GM23248 (cell line): Measurements from ENCODE around the gene C5AR2. TPM values are rescaled to one million over a fixed set of nuclear protein-coding genes. Genes with fewer than 3 reads are reported as not detected.
"Not testable (repeated sequence)": the region's sequence is repeated elsewhere in the genome, so short reads cannot be mapped to it uniquely, and the experiment has no call there.

Source experiments
- DNase-seq: peaks from one replicate; pipeline ENCODE4 v3.0.0-alpha.2; 2015
- H2AFZ ChIP-seq: fragments of 200-600 bp; sonication (generic); 2 replicates; pipeline ENCODE4 v1.6.1; 2016; ENCODE audit warnings: antibody characterized with exemption
- H3F3A ChIP-seq: fragments of 200-600 bp; sonication (generic); 2 replicates; pipeline ENCODE4 v1.6.1; 2016; ENCODE audit warnings: mild to moderate bottlenecking, antibody characterized with exemption, mixed run types; ENCODE audit not compliant: insufficient read depth
- H3K27ac ChIP-seq: fragments of 200-600 bp; sonication (generic); 2 replicates; pipeline ENCODE4 v1.5.1; 2016; ENCODE audit warnings: mild to moderate bottlenecking
- H3K27me3 ChIP-seq: fragments of 200-600 bp; sonication (generic); replicated peaks from 2 replicates; pipeline ENCODE4 v1.6.1; 2016; ENCODE audit warnings: mild to moderate bottlenecking; ENCODE audit not compliant: insufficient read depth
- H3K36me3 ChIP-seq: fragments of 200-600 bp; sonication (generic); 2 replicates; pipeline ENCODE4 v1.6.1; 2016; ENCODE audit warnings: low read depth, mild to moderate bottlenecking
- H3K4me1 ChIP-seq: fragments of 200-600 bp; sonication (generic); 2 replicates; pipeline ENCODE4 v1.6.1; 2016; ENCODE audit warnings: mild to moderate bottlenecking; ENCODE audit not compliant: insufficient read depth
- H3K4me2 ChIP-seq: fragments of 200-600 bp; sonication (generic); one replicate; pipeline ENCODE4 v1.6.1; 2016; ENCODE audit warnings: mild to moderate bottlenecking; ENCODE audit not compliant: unreplicated experiment
- H3K4me3 ChIP-seq: fragments of 200-600 bp; sonication (generic); 2 replicates; pipeline ENCODE4 v1.5.1; 2016; ENCODE audit warnings: mild to moderate bottlenecking
- H3K79me2 ChIP-seq: fragments of 200-600 bp; sonication (generic); 2 replicates; pipeline ENCODE4 v1.6.1; 2016; ENCODE audit warnings: mild to moderate bottlenecking; ENCODE audit not compliant: insufficient read depth
- H3K9ac ChIP-seq: fragments of 200-600 bp; sonication (generic); 2 replicates; pipeline ENCODE4 v1.6.1; 2016; ENCODE audit warnings: mild to moderate bottlenecking
- H3K9me2 ChIP-seq: fragments of 200-600 bp; sonication (generic); 2 replicates; pipeline ENCODE4 v1.6.1; 2016; ENCODE audit warnings: mixed run types, mild to moderate bottlenecking, moderate library complexity; ENCODE audit not compliant: insufficient read depth
- H3K9me3 ChIP-seq: fragments of 200-600 bp; sonication (generic); one replicate; pipeline ENCODE4 v1.6.1; 2017; ENCODE audit warnings: low read depth
- H4K20me1 ChIP-seq: fragments of 200-600 bp; sonication (generic); 2 replicates; pipeline ENCODE4 v1.6.0; 2016; ENCODE audit not compliant: insufficient read depth
- EZH2 ChIP-seq: fragments of 200-600 bp; sonication (generic); IDR thresholded peaks from 2 replicates; pipeline ENCODE4 v1.6.1; 2018; ENCODE audit warnings: antibody characterized with exemption, mild to moderate bottlenecking; ENCODE audit not compliant: insufficient read depth, poor library complexity, severe bottlenecking
- EZH2phosphoT487 ChIP-seq: fragments of 200-600 bp; sonication (generic); IDR thresholded peaks from 2 replicates; pipeline ENCODE4 v1.6.1; 2018; ENCODE audit warnings: antibody characterized with exemption, moderate library complexity, mild to moderate bottlenecking, low read depth; ENCODE audit not compliant: insufficient read depth
- WGBS, 2 experiments: methylation state at CpG; one replicate each; pipeline ENCODE4 v1.1.6; 2015 to 2017; ENCODE audit warnings: low lambda C conversion rate in 2 of 2, low coverage in 1 of 2; ENCODE audit errors: missing lambda C conversion rate in 2 of 2; 5-methylcytosine and 5-hydroxymethylcytosine counted together
- in situ Hi-C: fragments of 300-500 bp; cut with MboI; formaldehyde crosslinking; loops from 2 replicates; pipeline ENCODE4 v1.15.0; 2020
- polyA plus RNA-seq: library from polyadenylated mRNA; unstranded; fragments of >200 nt; fragmentation: Nextera tagmentation; extraction: Ambion mirVana; gene quantifications from 2 replicates; pipeline ENCODE4 v1.2.1, GENCODE V29; 2016
- total RNA-seq: library from RNA; depleted of rRNA; stranded (reverse); fragments of >200 nt; shearing (Covaris generic); gene quantifications from 2 replicates; pipeline ENCODE4 v1.2.3, GENCODE V29; 2014

C5AR2 gene
- total and polyA plus RNA-seq, 2 experiments from 2014 or later = 0.03 to 1.9 TPM

- no peaks in the 10 kb centered on the region for H3F3A ChIP-seq
- H3K9me3 ChIP-seq = no peaks in the 10 kb centered on the region
- no peaks in the 10 kb centered on the region for H3K9me2 ChIP-seq
- no peak overlapping the region for H3K4me2 ChIP-seq
- peak; percentile 30 for DNase-seq
- no peak overlapping the region for H3K4me3 ChIP-seq
- H3K4me1 ChIP-seq = no peaks in the 10 kb centered on the region
- WGBS, 2 experiments = 90 to 92% methylated on average over 13 of the region's 13 CpGs
- no peaks in the 10 kb centered on the region; the same call in 1 of the 2 replicates for H3K36me3 ChIP-seq
- in situ Hi-C loops = no loop called here
- TF ChIP-seq EZH2phosphoT487 (no peak), EZH2 (no peak)
- H2AFZ ChIP-seq = no peak overlapping the region
- H4K20me1 ChIP-seq = no peaks in the 10 kb centered on the region
- H3K9ac ChIP-seq = no peak overlapping the region
- H3K79me2 ChIP-seq = no peaks in the 10 kb centered on the region
- H3K27ac ChIP-seq = no peak overlapping the region
- no peaks in the 10 kb centered on the region for H3K27me3 ChIP-seq
Measured at GRCh38 chr19:47363758-47364531, 32.0 kb downstream of the C5AR2 start.

- H4K20me1 ChIP-seq, H3K4me3 ChIP-seq, H3K79me2 ChIP-seq, H3K9me3 ChIP-seq, H3K9ac ChIP-seq, DNase-seq, H3K4me2 ChIP-seq, H3K9me2 ChIP-seq, H3K4me1 ChIP-seq, H3K27ac ChIP-seq, H3K27me3 ChIP-seq, in situ Hi-C loops, H2AFZ ChIP-seq, H3F3A ChIP-seq, H3K36me3 ChIP-seq: not testable (repeated sequence)
- WGBS, 2 experiments = 97% methylated on average over 10 of the region's 10 CpGs
Measured at GRCh38 chr19:47365455-47365854, 33.5 kb downstream of the C5AR2 start.

- no peaks in the 10 kb centered on the region for H4K20me1 ChIP-seq
- TF ChIP-seq EZH2phosphoT487 (no peak), EZH2 (no peak)
- no peaks in the 10 kb centered on the region for H3K9me2 ChIP-seq
- H3F3A ChIP-seq = peaks cover 8% of the 10 kb centered on the region; the same call in 1 of the 2 replicates
- H3K4me3 ChIP-seq = no peak overlapping the region
- no peaks in the 10 kb centered on the region for H3K79me2 ChIP-seq
- WGBS, 2 experiments = 51% methylated on average over 10 of the region's 10 CpGs
- no peak overlapping the region for H2AFZ ChIP-seq
- peaks cover 11% of the 10 kb centered on the region for H3K4me1 ChIP-seq
- peak; percentile 85 for DNase-seq
- H3K9ac ChIP-seq = peak overlapping the region; percentile 27; the same call in 1 of the 2 replicates
- H3K27ac ChIP-seq = peak overlapping the region; percentile 39
- H3K4me2 ChIP-seq = no peak overlapping the region
- no peaks in the 10 kb centered on the region for H3K9me3 ChIP-seq
- H3K36me3 ChIP-seq = no peaks in the 10 kb centered on the region; the same call in 1 of the 2 replicates
- in situ Hi-C loops = no loop called here
- no peaks in the 10 kb centered on the region for H3K27me3 ChIP-seq
Measured at GRCh38 chr19:47370045-47370611, 38.2 kb downstream of the C5AR2 start.

- WGBS, 2 experiments = 91 to 92% methylated on average over 9 of the region's 9 CpGs
- no peaks in the 10 kb centered on the region for H3K79me2 ChIP-seq
- H3K36me3 ChIP-seq = no peaks in the 10 kb centered on the region; the same call in 1 of the 2 replicates
- H3K27me3 ChIP-seq = no peaks in the 10 kb centered on the region
- H3K27ac ChIP-seq = no peak overlapping the region
- in situ Hi-C loops = no loop called here
- TF ChIP-seq EZH2 = no peak
- no peak for TF ChIP-seq EZH2phosphoT487
- H3K4me2 ChIP-seq = no peak overlapping the region
- H2AFZ ChIP-seq = no peak overlapping the region
- no peak overlapping the region for H3K9ac ChIP-seq
- no peak for DNase-seq
- H3F3A ChIP-seq = peaks cover 8% of the 10 kb centered on the region; the same call in 1 of the 2 replicates
- no peaks in the 10 kb centered on the region for H3K9me2 ChIP-seq
- H4K20me1 ChIP-seq = no peaks in the 10 kb centered on the region
- H3K9me3 ChIP-seq = no peaks in the 10 kb centered on the region
- peaks cover 11% of the 10 kb centered on the region for H3K4me1 ChIP-seq
- H3K4me3 ChIP-seq = no peak overlapping the region
Measured at GRCh38 chr19:47371261-47371660, 39.3 kb downstream of the C5AR2 start.
